GM21381 (cell line): Measurements from ENCODE around the gene ABCC4.
A peak's percentile ranks its signal among the peaks of the same experiment; 100 is the strongest.
"Not testable (repeated sequence)": the region's sequence is repeated elsewhere in the genome, so short reads cannot be mapped to it uniquely, and the experiment has no call there.

ENCODE experiments used
- ATAC-seq: cut with Tn5 transposase; IDR thresholded peaks from one replicate; pipeline ENCODE4 v1.9.1; 2021; ENCODE audit warnings: mild to moderate bottlenecking, moderate library complexity; ENCODE audit not compliant: unreplicated experiment

Gene ABCC4

DNA sequence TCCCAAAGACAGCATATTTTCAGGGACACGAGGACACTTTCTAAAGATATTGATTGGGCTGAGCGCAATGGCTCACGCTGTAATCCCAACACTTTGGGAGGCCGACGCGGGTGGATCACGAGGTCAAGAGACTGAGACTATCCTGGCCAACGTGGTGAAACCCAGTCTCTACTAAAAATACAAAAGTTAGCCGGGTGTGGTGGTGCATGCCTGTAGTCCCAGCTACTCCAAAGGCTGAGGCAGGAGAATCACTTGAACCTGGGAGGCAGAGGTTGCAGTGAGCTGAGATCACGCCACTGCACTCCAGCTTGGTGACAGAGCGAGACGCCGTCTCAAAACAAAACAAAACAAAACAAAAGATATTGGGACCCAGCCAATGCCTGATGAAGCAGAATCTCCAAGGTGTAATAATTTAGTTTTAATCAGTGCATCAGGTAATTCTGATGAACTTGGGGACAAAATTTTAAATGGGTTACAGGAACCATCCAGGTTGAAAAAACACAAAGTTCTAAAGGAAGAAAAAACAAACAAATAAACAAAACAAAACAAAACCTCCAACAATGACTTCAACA lies 100.8 kb downstream of the ABCC4 start:
- not testable (repeated sequence) for ATAC-seq

DNA sequence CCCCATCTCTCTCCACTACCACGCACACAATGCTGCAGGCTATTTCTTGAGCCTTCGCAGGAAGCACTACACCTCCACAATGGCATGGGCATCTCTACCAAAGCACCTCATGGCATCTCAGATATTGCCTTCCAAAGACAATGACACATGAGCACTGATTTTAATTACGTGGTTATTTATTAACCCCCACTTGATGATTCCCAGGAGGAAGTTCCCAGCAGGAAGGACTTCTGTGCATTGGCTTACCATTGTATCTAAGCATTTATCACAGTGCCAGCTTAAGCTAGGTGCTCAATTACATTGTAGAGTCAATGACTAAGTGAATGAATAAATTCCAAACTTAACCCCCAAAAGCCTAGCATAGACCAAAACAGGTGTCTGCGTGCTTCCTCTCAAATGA lies 101.4 kb downstream of the ABCC4 start:
- no peak for ATAC-seq

DNA sequence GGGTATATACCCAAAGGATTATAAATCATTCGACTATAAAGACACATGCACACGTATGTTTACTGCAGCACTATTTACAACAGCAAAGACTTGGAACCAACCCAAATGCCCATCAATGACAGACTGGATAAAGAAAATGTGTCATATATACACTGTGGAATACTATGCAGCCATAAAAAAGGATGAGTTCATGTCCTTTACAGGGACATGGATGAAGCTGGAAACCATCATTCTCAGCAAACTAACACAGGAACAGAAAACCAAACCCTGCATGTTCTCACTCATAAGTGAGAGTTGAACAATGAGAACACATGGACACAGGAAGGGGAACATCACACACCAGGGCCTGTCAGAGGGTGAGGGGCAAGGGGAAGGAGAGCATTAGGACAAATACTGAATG lies 102.6 kb downstream of the ABCC4 start:
- ATAC-seq: not testable (repeated sequence)

DNA sequence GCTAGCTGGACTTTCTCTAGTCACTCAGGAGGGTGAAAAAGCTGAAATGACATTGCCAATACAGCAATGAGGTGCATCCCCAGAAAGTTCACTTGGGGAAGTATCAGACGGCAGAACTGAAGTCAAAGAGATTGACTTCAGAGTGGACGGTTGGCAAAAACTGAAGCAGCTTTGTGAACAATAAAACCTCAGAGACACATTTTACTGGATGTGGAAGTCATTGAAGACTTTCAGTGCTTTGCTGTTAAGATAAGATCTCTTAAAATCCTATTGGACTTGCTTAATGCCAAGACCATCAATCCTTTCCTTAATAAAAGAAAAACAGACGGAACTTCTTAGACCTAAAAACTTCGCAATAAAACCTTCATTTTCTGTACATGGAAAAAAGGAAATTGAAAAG lies 103.7 kb downstream of the ABCC4 start:
- no peak for ATAC-seq

DNA sequence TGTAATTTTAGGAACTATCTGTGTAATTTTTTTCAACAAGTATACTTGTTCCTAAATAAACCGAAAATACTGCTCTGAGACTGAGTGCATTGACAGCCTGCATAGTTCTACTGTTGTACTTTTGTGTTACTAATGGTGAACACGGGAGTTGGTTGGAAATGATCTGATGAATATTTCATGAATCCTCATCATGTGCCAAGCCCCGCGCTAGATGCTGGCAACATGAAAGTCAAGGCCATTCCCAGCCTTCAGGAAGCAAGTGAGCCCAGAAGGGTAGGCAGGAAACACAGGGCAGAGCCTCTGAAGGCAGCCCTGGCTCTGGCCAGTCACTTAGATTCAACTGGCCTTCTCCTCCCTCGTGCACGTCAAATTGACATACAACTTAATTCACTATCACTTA lies 106.1 kb downstream of the ABCC4 start:
- no peak for ATAC-seq

DNA sequence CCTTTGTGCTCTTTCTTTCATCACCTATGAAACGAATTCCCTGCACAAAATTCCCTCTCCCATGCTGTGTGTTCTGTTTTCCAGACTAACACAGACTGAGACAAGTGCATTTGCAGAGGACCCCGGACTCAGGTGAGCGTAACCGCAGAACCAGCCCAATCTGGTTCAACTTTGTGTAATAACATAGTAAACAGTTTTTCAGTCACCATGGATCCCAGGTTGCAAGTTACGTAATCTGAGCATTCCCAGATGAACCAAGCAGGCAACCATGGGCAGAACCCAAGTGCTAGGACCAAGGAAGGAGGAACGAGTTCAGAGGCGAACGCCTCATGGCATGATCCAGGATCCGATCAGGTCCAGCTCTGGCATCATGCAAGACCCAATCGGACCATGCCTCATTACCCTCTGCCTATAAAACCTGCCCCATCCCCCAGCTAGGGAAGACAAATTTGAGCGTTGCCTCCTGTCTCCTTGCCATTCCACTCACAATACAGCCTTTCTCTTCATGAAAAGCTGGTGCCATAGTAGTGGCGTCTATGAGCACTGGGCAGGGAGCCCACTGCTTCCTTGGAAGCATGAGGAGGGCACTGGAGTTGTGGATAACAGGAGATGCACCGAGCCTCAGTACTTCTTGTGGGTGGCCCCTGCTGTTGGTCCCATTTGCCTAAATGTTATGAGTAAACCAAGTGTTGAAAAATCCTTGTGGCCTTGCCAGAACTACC lies 107.6 kb downstream of the ABCC4 start:
- no peak for ATAC-seq

DNA sequence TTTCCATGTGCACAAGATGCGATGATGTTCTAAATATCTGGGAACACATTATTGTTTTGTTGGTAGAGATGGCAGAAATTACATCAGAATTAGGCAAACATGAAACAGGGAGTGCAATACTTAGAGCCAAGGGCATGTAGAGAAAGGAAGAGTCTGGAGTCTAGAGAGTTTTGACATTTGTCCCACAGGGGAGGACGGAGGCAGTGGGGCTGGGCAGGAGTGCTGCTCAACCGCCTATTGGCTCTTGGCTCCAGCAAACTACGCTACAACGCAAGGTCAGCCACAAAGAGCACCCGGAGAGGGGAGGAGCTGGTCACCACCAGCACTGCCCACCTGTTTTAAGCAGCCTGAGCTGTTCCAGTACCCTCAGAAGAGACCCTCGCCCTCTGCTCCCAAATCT lies 108.3 kb downstream of the ABCC4 start:
- no peak for ATAC-seq

DNA sequence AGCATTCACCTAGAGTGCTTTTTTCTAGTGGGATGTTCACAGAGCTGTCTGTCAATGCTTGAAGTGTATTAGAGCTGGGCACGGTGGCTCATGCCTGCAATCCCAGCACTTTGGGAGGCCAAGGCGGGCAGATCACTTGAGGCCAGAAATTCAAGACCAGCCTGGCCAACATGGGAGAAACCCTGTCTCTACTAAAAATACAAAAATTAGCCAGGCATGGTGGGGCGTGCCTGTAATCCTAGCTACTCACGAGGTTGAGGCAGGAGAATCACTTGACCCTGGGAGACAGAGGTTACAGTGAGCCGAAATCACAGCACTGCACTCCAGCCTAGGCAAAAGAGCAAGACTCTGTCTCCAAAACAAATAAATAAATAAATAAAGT lies 108.7 kb downstream of the ABCC4 start:
- ATAC-seq: not testable (repeated sequence)

DNA sequence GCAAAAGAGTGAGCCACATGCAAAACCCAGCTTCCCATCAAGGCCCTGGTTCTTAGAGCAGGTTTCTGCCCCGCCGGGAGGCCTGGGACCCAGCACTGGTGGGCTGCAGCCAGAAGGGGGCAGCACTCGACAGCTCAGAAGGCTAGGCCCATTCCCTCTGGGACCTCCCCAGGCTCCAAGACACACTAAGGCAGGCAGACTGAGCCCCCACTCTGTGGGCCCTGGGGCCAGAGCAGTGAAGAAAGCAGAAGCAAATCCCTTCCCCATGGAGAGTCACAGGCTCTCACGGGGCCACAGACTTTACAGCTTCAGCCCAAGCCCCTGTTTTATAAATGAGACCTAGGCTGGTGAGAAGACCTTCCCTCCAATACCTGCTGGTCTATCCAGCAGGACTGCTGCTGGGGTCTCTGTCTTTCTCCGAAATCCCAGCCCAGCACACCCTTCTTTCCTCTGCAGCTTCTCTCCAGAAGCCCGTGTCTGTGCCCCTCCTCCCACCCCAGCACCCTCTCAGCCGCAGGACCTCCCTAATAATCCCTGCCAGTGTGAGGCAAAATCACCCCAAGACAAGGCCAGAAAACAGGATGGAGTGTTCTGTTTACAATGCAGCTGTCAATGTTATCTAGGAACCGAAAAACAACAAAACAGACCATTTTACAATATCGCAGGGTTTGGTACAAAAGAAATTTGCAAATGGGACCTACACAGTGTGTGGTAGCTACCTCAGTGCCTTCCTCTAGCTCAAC lies 109.3 kb downstream of the ABCC4 start:
- peak; percentile 89 for ATAC-seq

DNA sequence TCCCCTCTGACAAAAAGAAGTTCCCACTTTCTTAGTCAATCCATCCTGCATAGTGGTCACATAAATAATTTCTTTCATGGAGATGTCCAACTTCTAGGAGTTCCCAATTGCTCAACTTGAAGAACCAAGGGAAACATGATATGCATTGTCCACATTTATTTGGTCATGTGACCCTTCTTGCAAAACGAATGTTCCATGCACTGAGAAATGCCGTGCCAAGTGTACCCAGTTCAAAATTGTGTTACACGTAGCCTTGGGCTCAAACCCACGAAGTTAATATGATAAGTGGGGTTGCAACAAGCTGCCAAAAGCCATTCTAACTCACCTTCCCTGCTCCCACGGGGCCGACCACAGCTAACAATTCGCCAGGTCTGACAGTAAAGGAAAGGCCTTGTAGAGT lies 113.1 kb downstream of the ABCC4 start:
- ATAC-seq: no peak

DNA sequence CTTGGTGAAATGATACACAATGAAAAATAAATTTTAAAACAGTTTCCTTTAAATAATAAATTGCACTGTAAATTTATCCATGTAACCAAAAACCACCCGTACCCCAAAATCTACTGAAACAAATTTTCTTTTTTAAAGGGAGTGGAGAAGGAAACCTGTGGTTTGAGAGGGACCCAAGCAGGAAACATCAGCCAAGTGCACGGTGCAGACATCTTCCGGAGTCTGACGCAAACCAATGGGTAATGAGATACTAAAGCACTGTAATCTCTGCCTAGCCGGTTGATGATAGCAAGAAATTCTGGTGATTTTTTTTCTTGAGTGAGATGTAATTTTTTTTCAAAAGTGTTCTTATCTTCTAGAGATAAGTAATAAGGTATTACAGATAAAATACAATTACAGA lies 115.4 kb downstream of the ABCC4 start:
- no peak for ATAC-seq

DNA sequence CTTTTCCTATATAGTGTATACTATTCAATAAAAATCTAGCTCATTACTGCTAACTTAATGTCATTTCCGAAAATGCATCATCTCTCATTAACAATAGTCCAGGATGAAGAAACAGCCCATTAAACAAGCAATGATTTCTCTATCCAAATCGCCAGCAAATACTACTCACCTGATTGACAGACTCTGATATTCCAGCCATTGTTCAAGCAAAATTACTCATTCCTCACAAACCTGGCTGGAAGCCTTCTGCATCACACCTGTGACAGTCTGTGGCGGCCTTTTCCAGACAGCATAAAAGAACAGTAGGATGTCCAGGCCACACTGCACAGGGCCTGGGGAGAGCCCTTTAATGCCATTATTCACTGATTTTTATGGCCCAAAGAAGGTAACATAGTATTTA lies 115.9 kb downstream of the ABCC4 start:
- no peak for ATAC-seq

DNA sequence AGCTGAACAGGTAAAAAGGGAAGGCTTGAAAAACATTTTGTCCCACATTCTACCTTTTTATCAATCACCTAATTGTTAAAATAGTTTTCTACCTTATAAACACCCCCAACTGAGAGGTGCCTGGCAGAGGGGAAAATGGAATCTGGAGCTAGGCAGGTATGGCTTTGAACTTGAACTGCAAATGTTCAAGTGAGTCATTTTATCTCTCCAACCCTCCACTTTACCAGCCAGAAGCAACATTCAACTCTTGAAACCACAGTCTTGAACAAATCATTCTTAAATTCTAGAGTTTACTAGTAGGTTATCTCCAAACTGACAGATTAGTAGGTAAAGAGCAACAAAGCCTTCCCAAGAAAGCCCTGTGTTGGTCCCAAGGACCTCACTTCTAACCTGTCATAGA lies 116.9 kb downstream of the ABCC4 start:
- no peak for ATAC-seq

DNA sequence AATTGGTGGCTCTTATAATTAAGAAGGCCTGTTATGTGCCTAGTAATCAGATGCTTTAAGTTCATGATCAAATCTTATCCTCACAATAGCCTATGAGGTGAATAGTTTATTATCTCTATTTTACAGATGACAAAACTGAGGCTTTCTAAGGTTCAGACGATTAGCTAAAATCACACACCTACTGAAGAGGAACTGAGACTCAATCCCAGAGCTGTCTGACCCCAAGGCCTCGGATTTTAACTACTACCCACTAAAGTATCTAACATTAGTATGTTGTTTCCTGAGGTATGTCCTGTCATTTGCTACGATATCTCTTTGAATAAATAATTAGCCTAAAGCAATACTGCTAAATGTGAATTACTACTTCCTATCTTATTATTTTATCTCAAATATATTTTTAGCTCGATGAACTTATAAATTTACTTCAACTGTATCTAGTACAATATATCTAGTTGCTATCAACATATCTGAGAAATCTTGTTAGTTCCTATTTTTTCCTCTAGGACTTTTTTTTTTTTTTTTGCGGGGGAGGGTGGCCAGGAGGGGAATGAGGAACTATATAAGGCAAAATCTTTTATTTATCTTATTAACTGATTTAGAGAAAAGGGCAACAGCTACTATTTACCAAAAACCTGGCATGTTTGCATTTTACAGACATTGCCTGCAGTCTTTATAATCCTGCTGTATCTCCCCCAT lies 118.5 kb downstream of the ABCC4 start:
- peak; percentile 48 for ATAC-seq

DNA sequence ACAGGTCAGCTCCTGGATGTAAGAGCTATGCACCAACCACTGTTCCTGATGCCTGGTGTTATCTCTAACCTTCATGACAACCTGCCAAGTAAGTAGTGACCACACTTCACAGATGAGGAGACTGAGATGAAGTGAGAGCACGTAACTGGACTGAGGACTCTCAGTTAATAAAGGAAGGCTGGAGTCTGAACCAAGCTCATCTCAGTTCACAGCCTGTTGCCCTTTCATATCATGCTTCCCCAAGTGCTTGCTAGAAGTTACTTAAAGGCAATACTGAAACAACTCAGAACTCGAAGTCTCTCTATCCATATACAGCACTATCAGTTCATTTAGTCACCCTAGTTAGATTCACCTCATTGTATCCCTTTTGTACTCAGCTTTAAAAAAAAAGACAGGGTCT lies 119.7 kb downstream of the ABCC4 start:
- ATAC-seq: peak; percentile 77

DNA sequence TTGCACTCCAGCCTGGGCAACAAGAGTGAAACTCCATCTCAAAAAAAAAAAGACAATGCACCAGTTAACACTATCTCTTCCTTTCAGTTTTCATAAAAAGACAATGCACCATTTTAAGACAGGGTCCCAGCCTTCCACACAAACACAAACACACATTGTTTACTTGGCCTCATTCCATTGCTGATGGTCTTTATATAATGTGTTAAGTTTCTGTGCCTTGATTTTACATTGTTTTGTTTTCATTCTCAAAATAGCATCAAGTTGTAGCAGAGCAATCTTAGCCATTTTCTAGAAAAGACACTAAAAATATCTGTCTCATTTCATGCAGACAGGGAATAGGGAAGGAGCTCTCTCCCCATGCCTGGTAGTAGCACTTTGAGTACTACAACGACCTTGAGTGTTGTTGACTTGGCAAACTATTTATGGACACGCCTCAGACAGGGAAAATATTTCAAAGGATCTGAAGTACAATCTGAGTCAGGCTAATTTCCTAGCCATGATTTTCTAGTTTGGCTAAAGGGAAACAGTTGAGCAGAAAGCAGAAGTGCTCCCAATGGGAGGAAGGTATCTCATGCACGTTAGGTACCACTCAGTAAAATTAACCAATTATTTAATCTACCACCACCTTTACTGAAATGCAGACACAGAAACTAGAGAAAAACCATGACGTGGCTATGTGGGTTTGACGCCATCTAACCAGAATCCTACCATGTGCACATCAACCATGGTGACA lies 120.6 kb downstream of the ABCC4 start:
- no peak for ATAC-seq

DNA sequence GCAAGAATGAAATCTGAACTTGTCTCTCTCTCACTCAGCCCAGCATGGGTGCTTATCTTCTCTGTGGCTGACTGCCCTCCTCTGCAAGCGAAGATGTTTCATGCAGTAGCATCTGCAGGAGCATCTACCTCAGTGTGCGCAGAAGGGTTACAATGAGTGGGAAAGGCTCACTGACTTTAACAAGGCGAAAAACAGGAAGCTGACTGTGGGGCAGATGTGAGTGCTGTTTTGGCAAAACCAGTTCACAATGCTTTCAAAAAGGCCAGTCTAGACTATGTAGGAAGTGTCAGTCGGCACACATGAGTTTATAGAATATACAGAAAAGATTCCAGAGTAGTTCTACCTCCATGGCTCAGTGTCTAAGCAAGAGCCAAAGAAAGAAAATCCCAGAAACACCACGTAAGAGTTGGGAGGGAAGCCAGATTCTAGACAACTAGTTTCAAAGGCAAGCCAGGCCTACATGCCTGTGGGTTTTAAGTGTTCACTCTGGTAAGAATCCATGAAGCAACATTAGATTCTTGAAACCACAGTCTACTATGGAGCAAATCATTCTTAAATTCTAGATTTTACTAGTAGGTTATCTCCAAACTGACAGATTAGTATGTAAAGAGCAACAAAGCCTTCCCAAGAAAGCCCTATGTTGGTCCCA lies 124.5 kb downstream of the ABCC4 start:
- no peak for ATAC-seq

DNA sequence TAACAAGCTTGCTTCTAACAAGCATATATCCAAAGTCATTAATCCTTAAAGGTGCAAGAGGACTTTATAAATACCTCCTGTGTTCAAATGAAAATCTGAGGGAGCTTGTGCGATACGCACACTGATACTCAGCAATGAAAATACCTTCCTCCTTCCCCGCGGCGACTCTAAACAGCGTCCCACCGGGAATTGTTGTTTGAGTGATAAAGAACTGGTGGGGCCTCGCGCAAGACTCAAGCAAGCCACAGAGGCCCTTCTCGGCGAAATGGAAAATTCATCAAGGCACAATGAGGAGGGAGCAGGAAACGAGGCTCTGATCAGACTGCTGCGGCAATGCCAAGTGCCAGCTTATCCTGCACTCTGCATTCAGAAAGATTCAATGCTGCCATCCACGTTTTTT lies 126.7 kb downstream of the ABCC4 start:
- ATAC-seq: no peak

DNA sequence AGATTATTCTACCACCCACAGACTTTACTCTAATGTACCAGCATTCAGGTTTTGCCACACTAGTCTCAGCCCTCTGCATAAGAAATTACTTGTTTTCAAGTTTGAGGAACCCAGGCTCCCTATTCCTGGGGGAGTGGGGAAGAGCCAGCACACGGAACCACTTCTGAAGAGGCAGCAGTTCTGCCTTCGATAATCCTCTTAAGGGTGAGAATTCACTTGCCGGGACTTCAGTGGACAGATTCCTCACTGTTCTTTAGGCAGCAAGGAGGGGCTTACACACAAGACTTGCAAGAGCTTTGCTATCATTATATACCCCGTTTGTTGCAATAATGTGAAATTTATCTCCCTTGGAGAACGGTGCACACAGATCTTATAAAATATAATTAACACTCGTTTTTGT lies 133.1 kb downstream of the ABCC4 start:
- no peak for ATAC-seq

DNA sequence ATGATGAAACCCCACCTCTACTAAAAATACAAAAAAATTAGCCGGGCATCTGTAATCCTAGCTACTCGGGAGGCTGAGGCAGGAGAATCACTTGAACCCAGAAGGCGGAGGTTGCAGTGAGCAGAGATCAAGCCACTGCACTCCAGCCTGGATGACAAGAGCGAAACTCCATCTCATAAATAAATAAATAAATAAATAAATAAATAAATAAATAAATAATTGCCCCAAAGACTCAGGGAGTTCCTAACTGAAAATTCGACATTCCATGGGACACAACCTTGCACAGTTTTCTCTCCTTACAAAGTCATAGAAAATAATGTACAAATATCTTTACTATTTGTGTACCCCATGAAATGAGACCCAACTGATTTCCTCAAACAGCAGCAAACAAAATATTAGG lies 134.2 kb downstream of the ABCC4 start:
- not testable (repeated sequence) for ATAC-seq

DNA sequence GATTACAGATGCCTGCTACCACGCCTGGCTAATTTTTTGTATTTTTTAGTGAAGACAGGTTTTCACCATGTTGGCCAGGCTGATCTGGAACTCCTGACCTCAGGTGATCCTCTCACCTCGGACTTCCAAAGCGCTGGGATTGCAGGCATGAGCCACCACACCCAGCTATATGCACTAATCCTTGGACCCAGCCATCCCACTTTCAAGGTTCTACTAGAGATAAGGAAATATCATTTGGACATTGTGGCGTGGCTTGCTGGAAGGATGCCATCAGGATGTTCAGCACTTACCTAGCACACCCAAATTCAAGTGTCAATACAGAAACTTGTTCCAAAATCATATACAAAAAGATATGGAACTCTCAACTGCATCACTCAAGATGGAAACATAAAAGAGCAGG lies 136.4 kb downstream of the ABCC4 start:
- ATAC-seq: no peak
